ENCODE data around the gene PIGN. TPM values are rescaled to one million over a fixed set of nuclear protein-coding genes. Genes with fewer than 3 reads are reported as not detected.

PIGN gene
- total RNA-seq, 1 experiment from 2014 or later, result 30.9 TPM

- Histone ChIP-seq H2AFZ (ENCODE audit: low read length) (no peak overlapping the region), H3K9ac (ENCODE audit: extremely low read depth, insufficient read length, low read length) (no peak overlapping the region), H4K5ac (ENCODE audit: insufficient read length, low read depth, low read length) (no peak overlapping the region), H3K79me2 (ENCODE audit: insufficient read depth, low read length) (no peaks in the 10 kb centered on the region), H3K27ac (ENCODE audit: insufficient read length, low read depth, low read length) (no peak overlapping the region), H3K4ac (ENCODE audit: low read depth, low read length) (no peak overlapping the region), H2BK12ac (ENCODE audit: insufficient read length, low read depth, low read length) (no peak overlapping the region), H3K14ac (ENCODE audit: insufficient read depth, low read length) (no peak overlapping the region), H2BK120ac (ENCODE audit: low read depth, low read length, poor library complexity, severe bottlenecking) (no peak overlapping the region), H3K18ac (ENCODE audit: insufficient read length, low read depth, low read length) (no peak overlapping the region), H4K20me1 (ENCODE audit: control insufficient read depth, insufficient read depth, insufficient read length) (no peaks in the 10 kb centered on the region), H2BK5ac (ENCODE audit: insufficient read length, low read length) (no peak overlapping the region), H3T11ph (ENCODE audit: low read length) (no peak overlapping the region), H3K23ac (ENCODE audit: insufficient read length, low read depth, low read length) (no peak overlapping the region), H3K56ac (ENCODE audit: insufficient read length, low read depth, low read length) (no peak overlapping the region), H3K9me3 (ENCODE audit: control insufficient read depth, low read depth, low read length) (no peaks in the 10 kb centered on the region), H2BK20ac (ENCODE audit: low read depth, low read length, poor library complexity, severe bottlenecking) (no peak overlapping the region), H3K4me2 (ENCODE audit: insufficient read depth, insufficient read length, low read length) (no peak overlapping the region), H4K91ac (ENCODE audit: insufficient read length, low read depth, low read length) (no peak overlapping the region), H3K79me1 (ENCODE audit: insufficient read depth, low read depth, low read length, poor library complexity, severe bottlenecking) (no peaks in the 10 kb centered on the region), H3K27me3 (ENCODE audit: insufficient read depth, low read length) (no peaks in the 10 kb centered on the region), H2AK5ac (ENCODE audit: insufficient read length, low read length) (no peak overlapping the region), H3K23me2 (ENCODE audit: insufficient read length, low read depth, low read length, poor library complexity, severe bottlenecking) (no peaks in the 10 kb centered on the region), H2BK15ac (ENCODE audit: low read depth, low read length) (no peak overlapping the region), H4K8ac (replicated peaks; ENCODE audit: insufficient read length, low read depth, low read length) (no peak overlapping the region), H3K4me1 (ENCODE audit: insufficient read depth, low read length) (no peaks in the 10 kb centered on the region)
- no peaks in the 10 kb centered on the region for H3K4me1 Mint-ChIP-seq
- WGBS (ENCODE audit: extremely low coverage, insufficient read length, low lambda C conversion rate), result no CpG with 5 or more reads among the region's 2 CpGs
- H3K4me3 Mint-ChIP-seq, result no peak overlapping the region
- peaks cover 2 to 10% (median 3%) of the 10 kb centered on the region in 3 experiments; a peak in 5 of 7 replicates for H3K36me3 Mint-ChIP-seq (ENCODE audit: insufficient read depth in 1 of 3, low read depth in 3 of 3)
- TF ChIP-seq, protein P1, sequence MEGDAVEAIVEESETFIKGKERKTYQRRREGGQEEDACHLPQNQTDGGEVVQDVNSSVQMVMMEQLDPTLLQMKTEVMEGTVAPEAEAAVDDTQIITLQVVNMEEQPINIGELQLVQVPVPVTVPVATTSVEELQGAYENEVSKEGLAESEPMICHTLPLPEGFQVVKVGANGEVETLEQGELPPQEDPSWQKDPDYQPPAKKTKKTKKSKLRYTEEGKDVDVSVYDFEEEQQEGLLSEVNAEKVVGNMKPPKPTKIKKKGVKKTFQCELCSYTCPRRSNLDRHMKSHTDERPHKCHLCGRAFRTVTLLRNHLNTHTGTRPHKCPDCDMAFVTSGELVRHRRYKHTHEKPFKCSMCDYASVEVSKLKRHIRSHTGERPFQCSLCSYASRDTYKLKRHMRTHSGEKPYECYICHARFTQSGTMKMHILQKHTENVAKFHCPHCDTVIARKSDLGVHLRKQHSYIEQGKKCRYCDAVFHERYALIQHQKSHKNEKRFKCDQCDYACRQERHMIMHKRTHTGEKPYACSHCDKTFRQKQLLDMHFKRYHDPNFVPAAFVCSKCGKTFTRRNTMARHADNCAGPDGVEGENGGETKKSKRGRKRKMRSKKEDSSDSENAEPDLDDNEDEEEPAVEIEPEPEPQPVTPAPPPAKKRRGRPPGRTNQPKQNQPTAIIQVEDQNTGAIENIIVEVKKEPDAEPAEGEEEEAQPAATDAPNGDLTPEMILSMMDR (conservative IDR thresholded peaks at IDR 0.05), result no peak
- no peak overlapping the region for H3K27ac Mint-ChIP-seq
- H3K27me3 Mint-ChIP-seq (ENCODE audit: low read depth), result no peaks in the 10 kb centered on the region
- DNase-seq, result no peak
- no peaks in the 10 kb centered on the region; a peak in 1 of 5 replicates for H3K9me3 Mint-ChIP-seq
Observed at GRCh38 chr18:62060820-62061219, 126.0 kb downstream of the PIGN start.

Measured in H9 (cell line).